IPS DF 19.7 (cell line): ENCODE data around the gene GRIA4.
A peak's percentile ranks its signal among the peaks of the same experiment; 100 is the strongest.

Source experiments
- DNase-seq: peaks from one replicate; pipeline ENCODE4 v3.0.0-alpha.2; 2013; ENCODE audit warnings: low read depth, low spot score

GRIA4 gene

GRCh38 chr11:105639527-105639926 lies 29.7 kb downstream of the GRIA4 start:
- no peak for DNase-seq

- DNase-seq = no peak
Measured at GRCh38 chr11:105641433-105641832, 31.6 kb downstream of the GRIA4 start.

DNA sequence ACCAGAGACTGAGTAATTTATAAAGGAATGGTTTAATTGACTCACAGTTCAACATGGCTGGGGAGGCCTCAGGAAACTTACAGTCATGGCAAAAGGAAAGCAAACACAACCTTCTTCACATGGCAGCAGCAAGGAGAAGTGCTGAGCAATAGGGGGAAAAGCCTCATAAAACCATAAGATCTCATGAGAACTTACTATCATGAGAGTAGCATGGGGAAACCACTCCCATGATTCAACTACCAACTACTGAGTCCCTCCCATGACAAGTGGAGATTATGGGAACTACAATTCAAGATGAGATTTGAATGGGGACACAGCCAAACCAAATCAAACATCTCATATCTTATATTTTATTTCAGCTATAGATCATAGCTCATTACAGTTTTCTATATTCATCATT lies 33.0 kb downstream of the GRIA4 start:
- DNase-seq = no peak

DNA sequence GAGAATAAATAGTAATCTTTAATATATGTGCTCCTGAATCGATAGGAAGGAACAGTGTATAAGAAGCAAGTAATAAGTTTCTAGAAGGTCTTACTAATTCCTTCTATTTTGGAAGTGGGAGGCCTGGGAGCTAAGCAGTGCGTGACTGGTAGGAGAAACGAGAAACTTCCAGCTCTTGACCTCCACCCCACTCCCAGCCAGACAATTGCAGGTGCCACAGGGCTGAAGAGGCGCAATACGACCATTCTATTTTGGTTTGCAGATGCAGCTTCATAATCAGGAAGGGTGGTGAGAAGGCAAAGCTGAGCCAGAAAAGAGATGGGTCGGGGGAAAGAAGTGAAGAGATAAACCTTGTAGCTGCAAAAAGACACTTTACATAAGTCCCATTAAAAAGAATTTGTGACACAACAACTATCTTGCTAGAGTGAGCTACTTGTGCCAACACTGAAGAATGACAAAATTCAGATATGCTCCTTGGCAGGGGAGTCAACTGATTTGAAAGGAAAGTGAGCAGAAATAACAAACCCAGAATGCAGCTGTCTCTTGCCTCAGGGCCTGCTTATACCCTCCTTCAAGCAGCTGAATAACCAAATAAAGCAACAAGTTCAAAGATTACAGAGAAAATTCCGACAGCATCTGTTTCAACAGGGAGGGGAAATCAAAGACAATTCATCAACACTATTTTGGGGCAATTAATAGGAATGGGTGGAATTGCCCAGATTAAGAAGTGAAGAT lies 35.1 kb downstream of the GRIA4 start:
- no peak for DNase-seq

DNA sequence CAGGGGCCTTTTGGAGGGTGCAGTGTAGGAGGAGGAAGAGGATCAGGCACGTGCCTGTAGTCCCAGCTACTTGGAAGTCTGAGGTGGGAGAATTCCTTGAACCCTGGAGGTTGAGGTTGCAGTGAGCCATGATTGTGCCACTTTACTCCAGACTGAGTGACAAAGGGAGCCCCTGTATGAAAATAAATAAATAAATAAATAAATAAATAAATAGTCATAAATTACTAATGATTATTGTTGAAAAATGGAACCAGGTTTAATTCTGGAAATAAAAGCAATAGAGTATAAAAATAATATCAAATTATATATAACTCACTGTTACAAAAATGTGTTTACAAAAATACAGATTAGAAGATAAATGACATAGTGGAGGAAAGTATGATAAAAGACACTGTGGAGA lies 37.9 kb downstream of the GRIA4 start:
- no peak for DNase-seq

DNA sequence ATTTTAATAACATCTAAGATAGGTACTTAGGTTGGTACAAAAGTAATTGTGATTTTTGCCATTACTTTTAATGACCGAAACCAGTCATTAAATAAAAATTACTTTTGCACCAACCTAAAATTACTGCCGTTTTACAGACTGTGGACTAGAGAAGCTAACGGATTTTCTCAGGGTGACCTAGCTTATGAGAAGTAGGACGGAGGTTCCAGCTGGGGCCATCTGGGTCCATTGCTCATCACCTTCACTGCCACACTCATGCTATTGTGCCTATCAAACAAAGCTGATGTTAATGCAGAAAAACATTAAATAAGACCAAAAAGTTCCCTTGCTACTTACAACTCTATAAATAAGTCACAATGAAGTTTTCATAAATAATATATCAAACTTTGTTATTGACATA lies 38.9 kb downstream of the GRIA4 start:
- no peak for DNase-seq

DNA sequence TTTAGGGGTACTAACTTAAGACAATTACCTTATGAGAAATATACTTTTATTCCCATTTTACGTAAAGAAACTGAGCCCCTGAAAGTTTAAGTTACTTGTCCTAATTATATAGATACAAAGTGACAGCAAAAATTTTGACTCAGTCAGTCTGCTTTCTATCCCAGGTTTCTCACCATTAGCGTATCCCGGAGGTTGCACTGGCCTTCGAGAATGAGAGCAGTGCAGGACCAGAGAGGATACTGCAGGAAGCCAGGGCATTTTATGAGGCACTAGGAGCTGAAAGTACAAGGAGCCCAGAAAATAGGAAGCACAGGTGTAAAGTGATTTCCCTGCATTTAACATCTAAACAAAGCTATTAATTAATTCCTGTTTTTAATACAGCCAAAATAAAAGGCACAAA lies 55.4 kb downstream of the GRIA4 start:
- no peak for DNase-seq

DNA sequence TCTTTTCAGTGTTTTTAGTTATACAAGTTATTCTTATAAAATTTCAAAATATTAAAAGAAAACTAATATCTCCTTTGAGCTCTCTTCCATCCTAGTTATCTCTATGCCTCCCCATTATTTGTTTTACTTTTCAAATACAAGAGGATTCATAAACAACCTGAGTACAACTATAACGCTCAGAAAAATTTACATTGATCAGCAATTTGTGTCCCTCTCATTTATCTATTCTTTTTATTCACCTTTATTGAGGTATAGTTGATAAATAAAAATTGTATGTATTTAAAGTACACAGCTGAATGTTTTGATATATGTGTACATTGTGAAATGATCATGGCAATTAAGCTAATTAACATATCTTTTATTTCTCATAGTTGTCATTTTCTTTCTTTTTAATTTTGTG lies 57.6 kb downstream of the GRIA4 start:
- no peak for DNase-seq

DNA sequence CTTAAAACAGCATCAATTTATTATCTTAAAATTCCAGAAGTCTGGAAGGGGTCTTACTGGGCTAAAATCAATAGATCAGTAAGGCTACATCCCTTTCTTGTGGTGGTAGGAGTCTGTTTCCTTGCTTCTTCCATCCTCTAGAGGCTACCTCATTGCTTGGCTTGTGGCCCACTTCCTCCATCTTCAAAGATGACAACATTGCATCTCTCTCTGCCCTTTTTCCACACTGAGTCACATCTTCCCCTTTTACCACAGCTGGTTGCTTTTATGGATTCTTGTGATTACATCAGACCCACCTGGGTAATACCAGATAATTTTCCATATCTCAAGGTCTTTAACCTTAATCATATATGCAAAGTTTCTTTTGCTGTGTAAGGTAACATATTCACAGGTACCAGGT lies 60.9 kb downstream of the GRIA4 start:
- no peak for DNase-seq

GRCh38 chr11:105673089-105673488 lies 63.2 kb downstream of the GRIA4 start:
- peak; percentile 23 for DNase-seq

DNA sequence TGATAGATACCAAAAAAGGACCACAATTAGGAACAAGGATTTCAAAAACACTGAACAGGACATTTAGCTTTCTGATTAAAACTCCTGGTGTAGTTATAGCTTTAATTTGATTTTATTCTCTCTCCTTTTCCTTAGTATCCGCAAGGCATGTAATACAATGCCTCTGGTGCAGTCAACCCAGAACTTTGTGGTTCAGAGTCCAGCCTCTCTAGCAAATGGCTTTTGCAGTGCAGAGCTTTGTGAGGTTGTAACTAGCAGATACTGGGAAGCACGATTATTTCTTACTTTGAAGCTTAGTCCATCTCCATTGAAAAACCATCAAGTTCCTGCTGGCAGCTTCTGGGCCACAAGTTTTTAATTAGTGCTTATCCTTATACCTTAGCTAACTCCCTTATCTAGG lies 79.8 kb downstream of the GRIA4 start:
- DNase-seq = no peak

DNA sequence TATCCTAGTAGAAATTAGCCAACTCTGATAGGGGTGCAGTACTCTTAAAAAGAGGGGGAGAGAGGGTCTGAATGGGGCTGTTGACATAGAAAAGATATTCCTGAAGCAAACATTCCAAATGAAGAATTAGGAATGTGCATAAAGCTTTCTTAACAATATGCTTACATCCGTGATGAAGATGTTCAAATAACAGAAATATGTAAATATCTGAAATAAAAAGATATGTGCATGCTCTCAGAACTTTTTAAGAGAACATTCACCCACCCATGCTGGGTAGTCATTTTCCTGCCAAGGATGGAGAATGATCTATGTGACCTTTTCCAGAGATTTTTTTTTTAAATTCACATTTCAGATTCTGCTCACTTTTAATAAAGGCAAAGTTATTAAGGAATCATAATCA lies 80.6 kb downstream of the GRIA4 start:
- no peak for DNase-seq

GRCh38 chr11:105693075-105693759 lies 83.3 kb downstream of the GRIA4 start:
- no peak for DNase-seq

DNA sequence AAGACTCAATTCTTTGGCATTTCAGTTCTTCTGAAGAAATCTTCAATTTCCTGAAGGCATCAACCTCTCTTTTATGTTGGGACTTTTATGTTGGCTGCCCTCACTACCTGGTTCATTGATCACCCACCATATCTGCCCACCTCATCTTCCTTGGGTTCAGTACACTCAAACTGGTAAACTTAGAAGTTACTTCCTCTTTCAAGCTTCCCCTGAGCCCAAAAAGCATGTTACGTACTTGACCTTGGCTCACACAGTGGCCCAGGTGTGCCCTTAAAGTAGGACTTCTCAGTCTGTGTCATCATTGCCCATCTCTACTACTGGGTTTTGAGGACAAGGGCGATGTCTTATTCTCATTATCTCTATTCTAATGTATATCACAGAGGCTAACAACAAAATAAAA lies 86.1 kb downstream of the GRIA4 start:
- DNase-seq = no peak

GRCh38 chr11:105697291-105697690 lies 87.4 kb downstream of the GRIA4 start:
- DNase-seq = no peak

DNA sequence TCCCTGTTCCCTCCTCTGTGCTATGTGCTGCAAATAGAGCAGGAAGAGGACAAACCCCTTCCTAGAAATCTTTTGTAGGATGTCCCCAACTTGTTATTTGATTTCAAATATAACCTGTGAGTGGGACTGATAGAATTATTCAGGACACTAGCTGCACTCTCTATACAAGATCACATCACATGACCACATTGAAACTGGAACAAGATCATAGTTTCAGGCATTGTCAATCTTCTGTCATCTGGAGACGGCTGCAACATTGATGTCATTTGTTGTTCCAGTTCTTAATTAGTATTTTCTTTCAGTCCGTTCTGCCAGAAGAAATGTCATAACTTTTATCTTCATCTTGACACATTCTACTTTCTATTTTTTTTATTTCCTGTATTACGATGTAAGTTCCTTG lies 89.3 kb downstream of the GRIA4 start:
- no peak for DNase-seq

GRCh38 chr11:105700271-105700670 lies 90.4 kb downstream of the GRIA4 start:
- no peak for DNase-seq

DNA sequence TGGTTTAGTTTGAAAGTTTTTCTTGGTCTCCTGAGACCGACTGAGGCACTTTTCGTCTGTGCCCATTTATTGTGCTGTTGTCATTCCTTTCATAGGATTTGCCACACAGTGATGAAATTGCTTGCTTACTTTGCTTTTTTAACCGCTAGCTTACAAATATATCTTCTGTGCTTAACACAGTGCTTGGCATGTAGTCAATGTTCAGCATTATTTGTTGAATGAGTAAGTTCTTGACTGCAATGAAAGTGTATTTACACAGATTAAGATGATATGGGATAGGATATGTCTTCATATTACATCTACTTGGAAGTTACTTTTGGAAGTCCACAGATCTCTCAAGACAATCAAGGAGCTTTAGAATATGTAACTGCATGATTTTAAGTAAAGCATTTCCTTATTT lies 91.2 kb downstream of the GRIA4 start:
- DNase-seq = no peak

DNA sequence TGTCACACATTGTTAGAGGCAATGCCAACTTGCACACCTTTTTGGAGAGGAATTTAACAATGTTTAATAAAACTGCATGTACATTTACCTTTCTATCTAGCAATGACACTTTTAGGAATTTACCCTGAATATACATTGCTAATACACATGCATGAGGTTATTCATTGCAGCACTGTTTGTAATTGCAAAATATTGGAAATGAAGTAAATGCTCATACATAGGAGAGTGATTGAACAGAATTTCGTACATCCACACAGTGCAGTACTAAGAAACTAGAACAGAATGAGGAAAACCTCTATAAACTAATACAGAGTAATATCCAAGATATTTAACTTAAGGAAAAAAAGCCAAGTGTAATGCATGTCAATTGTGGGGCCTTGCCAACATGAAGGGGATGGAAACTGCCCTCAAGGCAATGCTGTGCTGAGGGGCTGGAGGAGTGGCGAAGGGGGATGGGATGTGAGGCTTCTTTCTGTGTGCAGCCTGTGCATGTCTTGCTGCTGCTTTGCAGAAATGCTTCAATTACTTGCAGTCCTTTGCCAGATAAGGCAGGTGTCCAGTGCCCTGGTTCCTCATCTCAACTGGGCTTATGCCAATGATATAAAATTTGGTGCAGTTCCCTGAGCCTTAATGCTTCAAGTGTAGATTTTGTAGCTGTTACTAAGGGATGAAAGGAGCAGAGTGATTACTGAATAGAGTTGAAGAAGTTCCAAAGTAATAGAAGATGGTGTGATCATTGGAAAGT lies 96.1 kb downstream of the GRIA4 start:
- DNase-seq = no peak

- no peak for DNase-seq
Measured at GRCh38 chr11:105713106-105713505, 103.2 kb downstream of the GRIA4 start.

- DNase-seq = no peak
Measured at GRCh38 chr11:105713696-105714095, 103.8 kb downstream of the GRIA4 start.

GRCh38 chr11:105718641-105719040 lies 108.8 kb downstream of the GRIA4 start:
- DNase-seq = no peak
